ENCODE data around the gene NAALADL2.

- TF ChIP-seq EZH2 (IDR thresholded peaks at IDR 0.05; ENCODE audit: low read depth), result no peak
- TF ChIP-seq, protein P1, sequence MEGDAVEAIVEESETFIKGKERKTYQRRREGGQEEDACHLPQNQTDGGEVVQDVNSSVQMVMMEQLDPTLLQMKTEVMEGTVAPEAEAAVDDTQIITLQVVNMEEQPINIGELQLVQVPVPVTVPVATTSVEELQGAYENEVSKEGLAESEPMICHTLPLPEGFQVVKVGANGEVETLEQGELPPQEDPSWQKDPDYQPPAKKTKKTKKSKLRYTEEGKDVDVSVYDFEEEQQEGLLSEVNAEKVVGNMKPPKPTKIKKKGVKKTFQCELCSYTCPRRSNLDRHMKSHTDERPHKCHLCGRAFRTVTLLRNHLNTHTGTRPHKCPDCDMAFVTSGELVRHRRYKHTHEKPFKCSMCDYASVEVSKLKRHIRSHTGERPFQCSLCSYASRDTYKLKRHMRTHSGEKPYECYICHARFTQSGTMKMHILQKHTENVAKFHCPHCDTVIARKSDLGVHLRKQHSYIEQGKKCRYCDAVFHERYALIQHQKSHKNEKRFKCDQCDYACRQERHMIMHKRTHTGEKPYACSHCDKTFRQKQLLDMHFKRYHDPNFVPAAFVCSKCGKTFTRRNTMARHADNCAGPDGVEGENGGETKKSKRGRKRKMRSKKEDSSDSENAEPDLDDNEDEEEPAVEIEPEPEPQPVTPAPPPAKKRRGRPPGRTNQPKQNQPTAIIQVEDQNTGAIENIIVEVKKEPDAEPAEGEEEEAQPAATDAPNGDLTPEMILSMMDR (conservative IDR thresholded peaks at IDR 0.05), result no peak
Observed at GRCh38 chr3:175246234-175246633, 387.1 kb downstream of the NAALADL2 start.
